Cardiac septum (tissue), 1 donor: ENCODE results near the gene NLGN3. TPM values are rescaled to one million over a fixed set of nuclear protein-coding genes. Genes with fewer than 3 reads are reported as not detected.

Experiments
- DNase-seq: peaks from one replicate; pipeline ENCODE4 v3.0.0-alpha.2; 2020; ENCODE audit warnings: low spot score
- intact Hi-C: fragments of 100-400 bp; cut with DNase I; formaldehyde crosslinking; loops from one replicate; pipeline ENCODE4 v1.14.0; 2022
- long read RNA-seq: library from polyadenylated mRNA; unstranded; transcript quantifications from one replicate; pipeline ENCODE4 v2.0.0, GENCODE V29; 2021
- total RNA-seq: library from RNA; stranded (reverse); fragmentation: NEBNext Ultra II Directional; extraction: Animal tissue kit (Norgen Biotek cat#: 25700); gene quantifications from one replicate; pipeline ENCODE4 v1.2.1, GENCODE V29; 2021
- donor health status: DM: no; HTN: no; CAD: no.

NLGN3 gene
- total RNA-seq: 0.67 TPM
- long read RNA-seq: 0 reads

GRCh38 chrX:71144651-71145050 is at the start of gene NLGN3:
Gene NLGN3 (plus strand): TSS chrX:71144841. CDS start chrX:71147750, 2,909 bp downstream.
- intact Hi-C loops: no loop called here
- no peak for DNase-seq

- intact Hi-C loops: loop anchor here (5.0 kb wide), 2 partner anchors 37 to 272 kb away; partner anchors contain the start of gene TAF1
- DNase-seq: no peak
Measured at GRCh38 chrX:71095033-71095432, 49.6 kb upstream of the NLGN3 start.

DNA sequence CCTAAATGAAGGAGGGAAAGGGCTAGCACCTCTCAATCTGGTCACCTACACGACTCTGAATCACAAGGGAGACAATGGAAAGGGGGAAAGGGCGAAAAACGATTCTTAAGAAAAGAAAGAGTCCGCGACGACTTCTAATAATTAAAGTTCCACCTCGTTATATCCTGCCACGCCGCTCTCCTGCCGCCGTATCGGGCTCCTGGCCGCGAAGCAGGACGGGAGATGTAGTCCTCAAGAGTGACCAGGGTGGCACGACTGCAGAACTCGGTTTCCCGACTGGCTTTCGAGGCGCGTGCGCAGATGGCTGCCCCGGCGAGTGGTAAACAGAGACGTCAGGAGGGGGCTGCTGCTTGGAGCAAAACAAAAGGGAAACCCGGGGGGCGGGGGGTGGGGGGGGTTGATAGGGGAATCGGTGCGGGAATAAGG is 49.1 kb upstream of the NLGN3 start, which contains the start of gene FOXO4:
Gene FOXO4, plus strand, starts transcription at position 297 of the 426 bp plus-strand sequence. CDS start 678 bp downstream, outside the sequence.
- DNase-seq: peak; percentile 95
- intact Hi-C loops: loop anchor here (5.0 kb wide), 2 partner anchors 37 to 272 kb away; partner anchors contain the start of gene TAF1

DNA sequence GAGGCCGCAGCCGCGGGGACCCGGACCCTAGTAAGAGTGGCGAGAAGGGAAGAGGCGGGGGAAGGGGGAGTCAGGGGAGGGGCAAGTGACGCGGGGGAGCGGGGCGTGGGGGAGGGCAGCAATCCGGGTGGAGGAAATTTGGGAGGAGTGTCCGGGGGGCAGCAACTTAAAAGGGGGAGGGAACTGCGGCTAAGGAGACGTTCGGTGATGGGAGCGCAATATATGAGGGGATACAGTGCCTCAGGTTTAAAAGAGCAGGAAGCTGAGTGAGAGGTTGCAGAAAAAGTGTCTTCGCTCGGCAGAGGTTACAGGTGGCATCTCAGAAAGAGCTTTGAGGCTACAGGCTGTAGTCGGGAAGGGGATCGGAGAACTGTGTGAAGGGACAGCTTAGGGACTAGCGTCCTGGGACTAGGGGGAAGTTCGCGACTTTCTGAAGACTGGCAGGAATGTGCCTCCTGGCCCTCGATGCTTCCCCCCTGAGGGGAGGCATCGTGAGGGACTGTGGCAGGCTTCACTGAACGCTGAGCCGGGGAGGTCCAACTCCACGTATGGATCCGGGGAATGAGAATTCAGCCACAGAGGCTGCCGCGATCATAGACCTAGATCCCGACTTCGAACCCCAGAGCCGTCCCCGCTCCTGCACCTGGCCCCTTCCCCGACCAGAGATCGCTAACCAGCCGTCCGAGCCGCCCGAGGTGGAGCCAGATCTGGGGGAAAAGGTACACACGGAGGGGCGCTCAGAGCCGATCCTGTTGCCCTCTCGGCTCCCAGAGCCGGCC is 48.5 kb upstream of the NLGN3 start:
- intact Hi-C loops: loop anchor here (5.0 kb wide), 2 partner anchors 36 to 271 kb away; partner anchors contain the start of gene TAF1
- no peak for DNase-seq

DNA sequence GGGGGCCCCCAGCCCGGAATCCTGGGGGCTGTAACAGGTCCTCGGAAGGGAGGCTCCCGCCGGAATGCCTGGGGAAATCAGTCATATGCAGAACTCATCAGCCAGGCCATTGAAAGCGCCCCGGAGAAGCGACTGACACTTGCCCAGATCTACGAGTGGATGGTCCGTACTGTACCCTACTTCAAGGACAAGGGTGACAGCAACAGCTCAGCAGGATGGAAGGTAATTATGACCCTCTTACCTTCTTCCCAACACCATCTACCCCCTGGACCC is 47.9 kb upstream of the NLGN3 start:
- intact Hi-C loops: loop anchor here (5.0 kb wide), 2 partner anchors 36 to 271 kb away; partner anchors contain the start of gene TAF1

DNA sequence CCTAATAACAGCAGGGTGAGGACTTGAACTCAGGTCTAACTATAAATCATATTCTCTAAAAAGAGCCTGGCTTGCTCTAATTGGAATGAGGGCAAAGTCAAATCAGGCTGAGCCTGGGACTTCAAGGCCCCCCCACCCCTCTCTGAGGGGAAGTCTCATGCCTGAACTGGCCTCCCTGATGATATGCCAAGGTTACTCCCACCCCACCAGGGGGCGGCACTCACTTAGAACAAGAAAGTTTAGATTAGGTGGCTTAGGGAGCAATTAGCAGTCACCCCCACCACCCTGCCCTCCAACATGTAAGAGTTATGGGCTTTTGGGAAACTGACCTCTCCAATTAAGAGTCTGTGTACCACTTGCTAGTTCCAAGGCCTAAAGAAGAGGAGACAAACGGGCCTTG is 46.3 kb upstream of the NLGN3 start:
- intact Hi-C loops: loop anchor here (2.0 to 5.0 kb wide), 3 partner anchors 34 to 269 kb away; partner anchors contain the start of gene TAF1
- DNase-seq: peak; percentile 74

More for the DNA sequence above, 47.9 kb upstream of the NLGN3 start:
- no peak for DNase-seq

DNA sequence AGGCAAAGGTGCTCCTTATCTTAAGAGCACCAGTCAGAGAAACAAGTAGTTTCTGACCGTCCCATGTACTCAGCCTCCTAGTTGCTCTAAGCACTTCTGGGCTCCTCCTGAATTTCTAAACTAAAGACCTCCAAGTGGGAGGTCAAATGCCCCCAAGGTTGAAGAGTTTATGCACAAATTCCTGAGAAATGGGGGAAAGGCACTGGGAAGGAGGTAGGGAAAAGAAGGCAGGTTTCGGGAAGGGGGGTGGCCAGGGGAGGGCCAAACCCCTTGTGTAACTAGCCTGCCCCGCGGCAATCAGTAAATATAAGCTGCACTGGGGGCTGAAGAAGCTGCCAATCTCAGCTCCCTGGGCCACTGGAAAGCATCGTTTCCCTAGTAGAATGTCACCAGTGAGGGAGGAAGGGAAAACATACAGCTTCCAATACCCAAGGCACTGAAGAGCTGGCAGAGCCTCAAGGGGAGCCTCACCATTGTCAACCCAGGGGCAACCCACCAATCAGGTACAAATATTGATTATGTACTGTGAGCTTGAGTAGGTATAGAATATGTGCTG is 45.6 kb upstream of the NLGN3 start:
- DNase-seq: no peak
- intact Hi-C loops: loop anchor here (2.0 to 5.0 kb wide), 3 partner anchors 33 to 268 kb away; partner anchors contain the start of gene TAF1

- intact Hi-C loops: loop anchor here (2.0 to 5.0 kb wide), 3 partner anchors 33 to 268 kb away; partner anchors contain the start of gene TAF1
- DNase-seq: no peak
Measured at GRCh38 chrX:71099736-71100135, 44.9 kb upstream of the NLGN3 start.

- DNase-seq: peak; percentile 55
- intact Hi-C loops: no loop called here
Measured at GRCh38 chrX:71100581-71101505, 43.8 kb upstream of the NLGN3 start.

DNA sequence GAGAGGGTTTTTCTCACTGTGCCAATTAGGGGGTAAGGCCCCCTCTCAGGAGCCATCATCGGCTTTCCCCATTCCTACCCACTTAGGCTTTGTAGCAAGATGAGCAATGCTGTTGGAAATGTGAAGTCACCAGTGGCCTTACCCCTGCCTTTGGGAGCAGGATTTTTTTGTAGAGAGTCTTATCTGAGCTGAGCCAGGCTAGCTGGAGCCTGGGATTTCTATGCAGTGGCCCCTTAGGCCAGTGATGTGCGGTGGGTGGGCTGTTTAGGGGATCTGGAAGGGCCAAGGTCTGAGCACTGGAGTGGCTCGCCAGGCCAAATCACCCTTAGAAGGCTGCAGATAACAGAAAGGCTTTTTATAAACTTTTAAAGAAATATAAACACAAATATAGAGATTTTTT is 42.3 kb upstream of the NLGN3 start:
- no peak for DNase-seq
- intact Hi-C loops: no loop called here

- intact Hi-C loops: no loop called here
- no peak for DNase-seq
Measured at GRCh38 chrX:71103110-71103983, 41.3 kb upstream of the NLGN3 start.

DNA sequence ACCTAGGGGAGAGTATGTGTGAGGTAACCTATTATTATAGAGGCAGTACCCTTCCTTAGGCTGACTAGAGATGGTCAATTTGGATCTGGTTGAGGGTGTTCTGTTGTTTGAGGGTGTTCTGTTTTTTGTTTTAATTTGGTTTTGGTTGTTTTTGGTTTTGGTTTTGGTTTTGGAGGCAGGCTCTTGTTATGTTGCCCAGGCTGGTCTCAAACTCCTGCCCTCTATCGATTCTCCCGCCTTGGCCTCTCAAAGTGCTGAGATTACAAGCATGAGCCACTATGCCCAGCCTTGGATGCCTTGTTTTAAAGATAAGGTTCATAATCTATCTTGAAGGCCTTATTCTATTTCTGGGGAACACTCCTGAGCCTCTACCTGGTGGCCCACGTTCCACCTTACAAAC is 39.0 kb upstream of the NLGN3 start:
- no peak for DNase-seq
- intact Hi-C loops: no loop called here

DNA sequence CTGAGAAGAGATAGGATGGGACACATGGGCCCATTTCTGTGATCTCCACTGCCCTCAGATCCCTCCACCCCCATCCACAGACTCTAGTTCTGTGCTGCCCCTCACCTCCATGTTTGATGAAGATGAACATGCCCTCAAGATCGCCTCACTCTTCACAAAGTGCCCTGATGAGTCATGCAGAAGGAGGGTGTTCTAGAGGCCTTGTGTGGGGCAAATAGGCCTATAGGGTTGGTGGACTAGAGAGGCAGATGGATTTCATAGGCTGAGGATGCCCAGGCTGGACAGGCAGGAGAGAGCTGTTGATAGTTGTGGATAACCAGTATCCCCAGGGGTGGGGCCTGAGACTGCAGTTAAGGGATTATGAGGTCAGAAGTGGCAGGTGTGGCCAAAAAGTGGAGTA is 38.2 kb upstream of the NLGN3 start, which contains the start of gene CXorf65:
Gene CXorf65, minus strand, starts transcription at position 314 of the 400 bp plus-strand sequence. Its CDS starts 184 bp downstream, at position 130.
- DNase-seq: no peak
- intact Hi-C loops: no loop called here

GRCh38 chrX:71107245-71107644 is 37.4 kb upstream of the NLGN3 start:
- no peak for DNase-seq
- intact Hi-C loops: no loop called here

DNA sequence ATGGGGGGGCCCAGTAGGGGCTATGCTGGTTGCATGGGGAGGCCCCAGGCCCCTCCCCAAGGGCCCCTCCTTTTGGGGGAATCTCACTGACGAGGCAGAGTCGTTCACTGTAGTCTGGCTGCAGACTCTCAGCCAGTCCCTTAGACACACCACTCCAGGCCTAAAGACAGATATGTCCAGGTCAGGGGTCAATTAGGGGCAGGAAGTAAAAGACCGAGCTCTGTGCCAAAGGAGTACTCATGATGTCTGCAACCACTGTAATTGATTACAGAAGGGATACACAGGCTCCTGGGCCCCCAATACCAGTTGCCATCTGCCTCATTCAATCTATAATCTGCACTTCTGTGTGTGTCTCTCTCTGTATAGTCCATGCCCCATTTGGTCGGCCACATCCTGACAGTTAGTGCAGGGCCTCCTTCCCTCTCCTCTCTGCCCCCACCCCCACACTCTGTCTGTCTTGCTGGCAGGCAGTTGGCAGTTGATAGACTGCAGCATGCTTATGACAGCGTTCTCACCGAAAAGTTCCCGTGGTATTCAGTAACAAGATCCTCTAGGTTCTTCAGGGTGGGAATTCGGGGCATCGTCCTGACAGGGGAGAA is 36.8 kb upstream of the NLGN3 start:
- intact Hi-C loops: no loop called here
- DNase-seq: no peak

DNA sequence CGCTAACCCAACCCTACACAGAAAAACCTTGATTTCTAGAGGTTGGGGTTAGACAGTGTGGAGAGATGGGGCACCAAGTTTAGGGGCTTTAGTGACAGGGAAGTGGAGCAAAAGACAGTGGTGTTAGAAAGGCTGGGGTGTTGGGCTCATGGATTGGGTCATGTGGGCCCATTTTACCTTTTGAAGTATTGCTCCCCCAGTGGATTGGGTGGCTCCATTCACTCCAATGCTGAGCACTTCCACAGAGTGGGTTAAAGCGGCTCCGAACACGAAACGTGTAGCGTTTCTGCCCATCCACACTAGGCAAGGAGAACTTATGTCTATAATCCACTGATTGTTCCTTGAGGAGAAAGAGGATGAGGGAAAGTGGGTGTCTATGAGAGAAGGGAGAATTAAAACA is 35.6 kb upstream of the NLGN3 start:
- no peak for DNase-seq
- intact Hi-C loops: no loop called here

GRCh38 chrX:71111141-71111843 is 33.3 kb upstream of the NLGN3 start, which contains the start of gene IL2RG:
Gene IL2RG (minus strand): TSS chrX:71111577. CDS start chrX:71111539, 38 bp downstream.
- DNase-seq: no peak
- intact Hi-C loops: no loop called here
